GM21367 (cell line): ENCODE results near the gene CWC22.
"Not testable (repeated sequence)": the region's sequence is repeated elsewhere in the genome, so short reads cannot be mapped to it uniquely, and the experiment has no call there.

Source experiments
- ATAC-seq: cut with Tn5 transposase; IDR thresholded peaks from one replicate; pipeline ENCODE4 v1.9.1; 2021; ENCODE audit not compliant: unreplicated experiment

CWC22 gene

GRCh38 chr2:180003559-180003958, 3.5 kb downstream of the CWC22 start:
- ATAC-seq: no peak

- no peak for ATAC-seq
Measured at GRCh38 chr2:180003073-180003472, 4.0 kb downstream of the CWC22 start.

- no peak for ATAC-seq
Measured at GRCh38 chr2:180002198-180002770, 4.8 kb downstream of the CWC22 start.

- ATAC-seq: no peak
Measured at GRCh38 chr2:180001726-180002125, 5.4 kb downstream of the CWC22 start.

- no peak for ATAC-seq
Measured at GRCh38 chr2:180000434-180000833, 6.7 kb downstream of the CWC22 start.

- no peak for ATAC-seq
Measured at GRCh38 chr2:179999000-179999399, 8.1 kb downstream of the CWC22 start.

GRCh38 chr2:179995741-179996515, 11.2 kb downstream of the CWC22 start:
- ATAC-seq: no peak

- no peak for ATAC-seq
Measured at GRCh38 chr2:179991344-179991743, 15.8 kb downstream of the CWC22 start.

GRCh38 chr2:179990676-179991317, 16.3 kb downstream of the CWC22 start:
- no peak for ATAC-seq

- no peak for ATAC-seq
Measured at GRCh38 chr2:179987916-179988315, 19.2 kb downstream of the CWC22 start.

- peak; percentile 86 for ATAC-seq
Measured at GRCh38 chr2:179985163-179985820, 21.8 kb downstream of the CWC22 start.

GRCh38 chr2:179983250-179983932, 23.7 kb downstream of the CWC22 start:
- no peak for ATAC-seq

GRCh38 chr2:179981085-179981484, 26.0 kb downstream of the CWC22 start:
- ATAC-seq: no peak

- no peak for ATAC-seq
Measured at GRCh38 chr2:179974761-179975160, 32.3 kb downstream of the CWC22 start.

GRCh38 chr2:179966778-179967394, 40.2 kb downstream of the CWC22 start:
- ATAC-seq: no peak

GRCh38 chr2:179965291-179966258, 41.5 kb downstream of the CWC22 start:
- no peak for ATAC-seq

GRCh38 chr2:179963626-179964025, 43.5 kb downstream of the CWC22 start:
- ATAC-seq: no peak

- not testable (repeated sequence) for ATAC-seq
Measured at GRCh38 chr2:179958251-179958650, 48.8 kb downstream of the CWC22 start.

- no peak for ATAC-seq
Measured at GRCh38 chr2:179954026-179954425, 53.1 kb downstream of the CWC22 start.

- no peak for ATAC-seq
Measured at GRCh38 chr2:179953359-179953758, 53.7 kb downstream of the CWC22 start.
